Activated T-cell treated with anti-CD3 and anti-CD28 coated beads, Interleukin-2, amount 50 U/mL, for 1 hour (primary cell): ENCODE measurements around the gene SOX6.

Source experiments
- DNase-seq: peaks from one replicate; pipeline ENCODE4 v3.0.0-alpha.2; 2020

Gene SOX6

DNA sequence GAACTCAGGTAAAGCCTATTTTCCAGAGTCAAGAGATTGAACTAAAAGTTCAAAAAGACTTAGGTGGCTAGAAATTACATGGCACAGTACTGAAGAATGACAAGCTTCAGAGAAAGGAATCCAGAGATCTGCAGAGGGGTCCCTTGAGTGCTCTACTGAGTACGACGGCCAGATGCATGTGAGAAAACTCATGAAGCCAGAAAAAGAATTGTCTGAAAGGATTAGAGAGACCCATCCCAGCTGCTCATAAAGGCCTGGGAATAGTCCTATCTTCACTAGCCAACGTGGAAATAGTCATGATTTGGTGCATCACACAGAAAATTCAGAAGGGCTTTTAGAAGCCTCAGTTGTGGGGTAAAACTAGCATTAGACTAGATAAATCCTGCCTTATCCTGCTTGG lies 91.3 kb downstream of the SOX6 start:
- DNase-seq, result no peak

DNA sequence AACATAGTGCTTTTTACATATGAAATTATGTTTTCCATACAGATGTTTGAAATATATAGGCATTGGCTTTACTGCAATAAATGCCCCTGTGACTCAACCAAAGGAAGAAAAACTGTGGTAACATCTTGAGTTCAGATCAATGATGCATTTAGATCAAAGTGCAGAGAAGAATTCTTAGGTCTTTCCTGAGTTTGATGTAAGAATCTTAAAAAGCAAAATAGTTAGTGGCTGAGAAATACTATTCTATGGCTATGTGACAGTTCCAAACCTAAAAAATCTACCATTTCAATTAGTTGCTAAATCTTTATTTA lies 93.7 kb downstream of the SOX6 start:
- DNase-seq, result no peak

DNA sequence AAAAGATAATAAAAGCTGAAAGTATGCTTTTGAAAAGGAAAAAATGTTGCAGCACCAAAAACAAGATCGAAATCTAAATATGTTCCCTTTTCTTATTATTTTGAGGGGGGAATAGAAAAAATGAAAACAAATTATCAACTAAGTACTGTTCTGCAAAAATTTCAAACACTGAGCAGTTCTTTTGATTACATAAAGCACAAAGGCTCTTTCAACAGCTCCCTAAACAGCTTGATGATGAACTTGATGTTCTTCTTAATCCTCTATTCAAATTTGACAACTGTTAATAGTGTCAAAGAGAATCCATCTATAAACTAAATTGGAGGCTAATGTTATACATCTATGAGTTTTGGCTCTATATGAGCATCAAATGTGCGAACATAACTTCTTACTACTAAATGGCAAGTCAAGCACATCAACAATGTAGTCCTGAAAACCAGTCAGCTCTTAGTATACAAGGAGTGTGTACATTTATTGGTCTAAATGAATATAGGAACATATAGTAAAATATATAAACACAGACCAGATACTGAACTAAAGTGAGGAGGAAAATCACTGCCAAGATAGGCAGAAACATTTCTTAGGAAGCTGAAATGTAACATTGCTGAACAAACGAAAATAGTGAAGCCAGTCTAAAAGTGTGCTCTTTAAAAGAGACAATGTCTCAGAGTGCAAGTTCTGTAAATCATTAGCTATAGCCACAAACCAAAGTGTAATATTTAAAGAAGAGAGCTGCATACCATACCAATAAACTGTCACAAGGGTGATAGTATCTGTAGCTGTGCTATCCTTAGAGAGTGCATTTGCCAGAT lies 94.3 kb downstream of the SOX6 start:
- DNase-seq, result no peak

DNA sequence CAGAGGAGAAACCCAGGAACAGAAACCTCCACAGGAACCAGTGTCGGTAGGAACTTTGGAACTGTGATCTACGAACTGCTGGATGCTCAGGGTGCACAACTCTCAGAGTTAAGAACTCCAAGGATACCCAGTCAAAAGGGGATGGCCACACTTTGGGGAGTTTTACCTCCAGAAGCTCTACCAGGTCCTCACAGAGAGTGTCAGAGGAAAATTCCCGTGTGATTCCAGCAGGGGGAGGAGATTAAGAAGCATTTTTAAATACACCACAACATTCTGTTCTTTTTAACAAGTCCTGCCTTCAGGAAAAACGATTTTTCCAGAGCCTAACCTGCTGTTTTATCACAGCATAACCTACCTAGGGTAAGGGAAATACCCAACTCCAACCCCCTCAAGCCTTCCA lies 104.0 kb downstream of the SOX6 start:
- no peak for DNase-seq

DNA sequence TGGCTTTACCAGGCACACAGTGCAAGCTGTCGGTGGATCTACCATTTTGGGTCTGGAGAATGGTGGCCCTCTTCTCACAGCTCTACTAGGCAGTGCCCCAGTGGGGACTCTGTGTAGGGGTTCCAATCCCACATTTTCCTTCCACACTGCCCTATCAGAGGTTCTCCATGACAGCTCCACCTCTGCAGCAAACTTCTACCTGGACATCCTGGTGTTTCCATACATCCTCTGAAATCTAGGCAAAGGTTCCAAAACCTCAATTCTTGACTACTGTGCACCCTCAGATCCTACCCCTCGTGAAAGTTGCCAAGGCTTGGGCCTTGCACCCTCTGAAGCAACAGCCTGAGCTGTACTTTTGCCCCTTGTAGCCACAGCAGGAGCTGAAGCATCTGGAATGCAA lies 108.1 kb downstream of the SOX6 start:
- no peak for DNase-seq

DNA sequence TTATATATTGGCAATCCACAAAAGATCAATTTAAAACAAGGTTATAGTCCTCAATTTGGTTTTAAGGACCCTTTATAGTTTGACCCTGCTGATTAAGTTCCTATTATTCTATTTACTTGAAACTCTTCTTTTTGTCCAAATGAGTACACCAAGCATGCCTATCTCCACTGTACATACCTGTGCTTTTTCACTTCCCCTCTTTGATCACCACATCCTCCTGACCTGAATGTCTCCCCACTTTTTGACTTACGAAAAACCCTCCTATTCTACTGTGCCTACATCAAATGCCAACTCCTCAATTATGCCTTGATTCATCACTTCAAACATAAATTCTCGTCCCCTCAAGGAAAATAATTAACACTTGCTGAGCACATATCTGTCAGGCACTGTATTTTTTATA lies 113.5 kb downstream of the SOX6 start:
- no peak for DNase-seq

DNA sequence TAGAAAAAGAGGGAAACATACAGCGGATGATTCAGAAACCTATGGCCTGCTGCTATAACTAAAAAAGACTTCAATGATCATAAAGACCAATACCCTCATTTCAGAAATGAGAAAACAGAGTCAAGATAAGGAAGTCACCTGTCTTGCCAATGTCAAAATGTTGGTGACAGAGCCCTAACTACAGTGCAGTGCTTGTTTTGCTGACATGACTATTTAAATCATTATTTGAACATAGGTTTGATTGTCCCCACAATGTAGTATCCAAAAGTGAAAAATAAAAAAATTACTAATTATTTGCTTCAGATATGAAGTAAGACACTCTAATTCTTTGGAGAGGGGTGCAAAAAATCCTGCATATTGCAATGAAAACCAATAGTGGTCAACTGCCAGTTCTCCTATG lies 115.7 kb downstream of the SOX6 start:
- no peak for DNase-seq

DNA sequence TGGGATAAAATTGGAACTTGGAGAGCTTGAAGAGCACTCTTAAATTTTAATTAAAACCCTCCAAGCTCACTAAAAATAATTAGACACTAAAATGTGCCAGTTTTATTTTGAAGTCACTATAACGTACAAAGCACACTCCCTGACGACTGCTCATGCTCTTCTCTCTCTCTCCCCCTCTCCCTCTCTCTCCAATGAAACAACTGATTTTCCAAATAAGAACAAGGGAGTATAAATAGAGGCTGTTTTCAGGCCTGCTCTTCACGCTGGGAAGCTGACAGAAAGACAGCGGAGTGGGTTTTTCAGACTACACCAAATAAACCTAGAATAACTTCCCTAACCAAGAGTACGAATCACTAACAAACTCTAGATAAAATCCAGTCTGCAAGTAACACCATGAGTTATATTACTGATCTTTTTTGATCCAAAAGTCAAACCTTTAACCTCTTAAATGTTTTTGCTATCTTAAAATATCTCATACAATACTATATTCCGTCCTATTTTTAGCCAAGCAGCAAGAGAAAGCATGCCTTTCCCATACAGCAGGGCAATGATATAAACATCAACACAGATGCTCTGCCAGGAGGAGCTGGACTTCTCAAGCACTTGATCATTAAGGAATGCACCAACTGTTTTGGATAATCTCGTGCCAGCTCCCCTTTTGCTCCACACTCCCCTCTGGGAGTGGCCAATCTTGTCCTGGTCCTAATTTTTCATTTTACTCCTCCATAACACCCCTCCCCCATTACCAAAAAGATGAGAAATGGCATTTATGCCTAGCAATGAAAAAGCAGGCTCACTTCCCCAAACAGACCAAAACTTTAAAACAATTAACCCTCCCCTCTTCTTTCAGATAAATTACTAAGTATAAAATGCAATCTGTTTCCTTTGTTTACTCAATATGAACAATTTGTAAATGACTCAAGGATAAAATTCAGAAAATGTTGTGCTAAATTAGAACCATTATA lies 116.9 kb downstream of the SOX6 start:
- DNase-seq, result no peak

DNA sequence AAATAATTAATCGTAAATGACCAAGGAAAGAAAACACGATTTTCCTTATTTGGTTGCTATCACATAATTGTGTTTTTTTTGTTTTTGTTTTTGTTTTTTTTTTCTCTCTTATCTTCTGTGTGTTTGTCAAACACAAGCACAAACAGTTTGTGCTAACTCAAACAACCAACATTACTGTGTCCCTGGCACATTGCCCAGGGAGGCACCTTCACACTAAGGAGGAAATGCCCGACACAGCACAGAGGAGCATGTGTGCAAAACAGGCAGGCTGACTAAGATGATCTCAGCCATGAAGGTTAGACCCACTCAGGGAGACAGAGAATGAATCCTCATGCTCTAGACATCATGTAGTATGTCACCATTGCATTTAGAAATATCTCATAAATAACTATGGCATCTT lies 130.1 kb downstream of the SOX6 start:
- DNase-seq, result no peak

DNA sequence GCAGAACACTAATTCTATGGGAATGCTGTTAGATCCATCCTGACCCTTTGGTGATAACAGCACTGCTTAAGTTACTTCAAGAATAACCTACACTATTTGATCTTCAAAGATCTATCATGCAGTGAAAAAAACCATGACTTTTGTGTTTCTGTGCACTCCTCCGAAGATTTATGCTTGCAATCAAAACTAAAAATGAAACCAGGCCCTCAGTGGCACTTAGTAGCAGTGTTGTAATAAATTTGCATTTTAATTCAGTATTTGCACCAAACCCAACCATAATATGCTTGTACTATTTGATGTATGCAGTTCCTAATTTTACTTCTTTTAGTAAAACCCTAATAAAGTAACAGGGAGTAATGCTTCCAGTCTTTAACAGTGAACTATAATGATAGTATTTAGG lies 130.7 kb downstream of the SOX6 start:
- DNase-seq, result no peak

DNA sequence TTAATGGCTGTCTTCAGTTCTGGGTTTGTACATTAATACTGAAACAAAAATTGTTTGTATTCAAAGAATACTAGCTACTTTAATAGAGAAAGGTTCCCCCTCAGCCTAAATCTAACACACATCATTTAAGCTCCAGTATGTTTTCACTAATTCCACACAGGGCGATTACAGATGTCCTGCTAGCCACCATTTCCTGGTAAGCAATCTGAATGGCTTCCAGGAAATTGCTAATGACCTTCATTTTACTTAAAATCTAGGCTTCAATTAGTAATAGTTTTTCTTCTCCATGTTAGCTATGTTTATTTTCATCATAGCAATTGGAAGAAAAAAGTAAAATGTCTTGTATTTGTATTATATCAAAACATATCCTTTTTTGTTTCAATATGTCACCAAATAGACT lies 132.8 kb downstream of the SOX6 start:
- no peak for DNase-seq

DNA sequence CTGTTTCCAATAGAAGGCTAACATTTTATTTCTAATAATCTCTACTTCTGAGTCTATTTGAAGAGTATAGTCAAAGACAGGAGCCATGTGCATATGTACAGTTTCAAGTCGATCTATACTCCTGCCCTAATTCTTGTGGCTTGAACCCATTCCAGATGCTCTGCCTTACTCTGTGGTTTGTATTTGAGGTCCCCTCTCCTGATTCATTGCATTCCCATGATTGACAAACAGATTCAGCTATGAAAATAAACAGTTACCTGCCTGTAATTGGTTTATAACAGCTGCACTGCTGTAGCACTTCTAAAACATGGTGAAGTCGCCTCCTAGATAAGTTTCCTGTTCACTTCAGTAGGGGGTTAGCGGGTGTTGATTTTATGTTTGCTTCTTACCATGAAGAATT lies 138.7 kb downstream of the SOX6 start:
- DNase-seq, result no peak

DNA sequence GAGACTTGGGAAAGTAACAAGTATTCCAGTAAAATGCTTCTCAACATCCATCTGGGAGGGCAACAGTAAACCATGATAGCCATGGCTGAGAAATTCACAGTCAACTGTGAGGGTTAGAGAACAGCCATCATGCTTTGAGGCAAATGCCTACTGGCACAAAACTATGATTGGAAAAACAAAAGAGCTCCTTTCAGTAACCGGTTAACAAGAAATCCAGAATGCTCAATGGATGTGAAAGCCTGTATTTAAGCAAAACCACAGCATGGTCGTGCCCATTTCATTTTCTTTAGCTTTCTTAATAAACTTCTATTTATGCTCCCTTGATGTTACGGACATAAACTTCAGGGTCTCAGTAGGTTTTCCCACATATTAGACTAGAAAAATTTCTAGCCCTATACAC lies 139.5 kb downstream of the SOX6 start:
- DNase-seq, result no peak

DNA sequence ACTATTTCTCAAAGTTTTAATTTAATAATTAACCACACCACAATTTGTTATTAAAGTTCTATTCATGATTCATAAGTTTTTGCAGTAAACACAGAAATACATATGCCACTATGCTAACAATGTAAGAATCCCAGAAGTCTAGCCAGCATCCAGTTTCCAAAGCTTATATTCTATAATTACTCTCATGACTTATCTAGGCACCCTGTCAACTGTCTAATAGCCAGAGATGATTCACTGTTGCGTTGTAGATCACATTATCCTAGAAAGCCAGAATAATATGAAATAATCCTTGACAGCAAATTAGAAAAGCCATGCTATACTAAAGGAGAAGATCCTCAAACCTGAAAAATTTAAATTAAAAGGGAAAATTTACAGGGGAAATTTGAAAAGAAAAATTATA lies 141.0 kb downstream of the SOX6 start:
- DNase-seq, result no peak

DNA sequence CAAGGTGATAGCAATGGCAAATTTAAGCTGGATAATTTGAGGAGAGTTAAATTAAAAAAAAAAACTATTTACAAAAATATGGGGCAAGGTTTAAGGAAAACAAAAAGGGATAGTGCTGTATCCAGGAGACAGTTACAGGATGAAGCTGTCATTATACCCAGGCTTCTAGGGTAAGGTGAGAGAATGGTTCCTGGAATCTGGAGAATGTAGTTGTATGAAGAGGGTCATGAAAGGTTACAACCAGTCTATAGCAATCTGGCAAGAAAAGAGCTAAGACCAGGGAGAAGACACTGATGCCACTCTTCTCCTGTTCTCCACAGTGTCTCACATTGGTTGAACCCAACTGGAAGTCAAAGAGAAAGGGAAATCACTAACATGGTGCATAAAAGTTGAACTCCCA lies 144.9 kb downstream of the SOX6 start:
- DNase-seq, result no peak

DNA sequence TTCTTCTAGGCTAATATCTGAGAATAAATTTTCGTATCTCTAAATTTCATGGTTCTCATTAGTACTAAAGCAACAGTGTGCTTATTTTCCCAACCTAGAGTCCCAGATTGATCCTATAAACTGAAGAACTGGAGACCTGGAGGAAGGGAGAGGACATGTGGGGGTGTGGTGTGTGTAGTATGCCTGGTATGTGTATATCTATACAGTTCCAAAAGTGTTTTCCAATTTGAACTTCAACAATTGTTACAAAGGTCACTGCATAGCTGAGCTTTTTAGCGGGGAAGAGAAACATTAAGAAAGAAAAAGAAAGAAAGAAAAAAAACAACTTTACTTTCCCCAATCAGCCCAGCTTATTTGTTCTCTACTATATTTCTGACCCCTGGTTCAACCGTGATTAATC lies 152.1 kb downstream of the SOX6 start:
- DNase-seq, result no peak

DNA sequence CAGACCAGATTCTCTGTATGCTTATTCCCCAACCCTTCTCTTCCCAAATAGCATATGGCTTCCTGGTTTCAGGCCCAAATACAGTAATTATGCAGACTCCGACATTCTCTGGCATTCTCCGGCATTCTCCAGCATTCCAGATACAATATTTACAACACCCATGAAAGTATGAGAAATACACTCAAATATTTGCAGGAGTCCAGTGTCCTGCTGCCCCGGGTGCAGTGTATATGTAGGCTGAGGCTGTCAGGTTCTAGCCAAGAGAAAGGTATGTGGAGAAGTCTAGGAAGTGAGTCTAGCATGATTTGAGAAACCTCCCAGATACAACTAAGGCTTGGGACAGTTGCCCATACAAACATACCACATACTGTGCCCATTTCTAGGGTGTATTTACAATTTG lies 160.7 kb downstream of the SOX6 start:
- DNase-seq, result no peak

DNA sequence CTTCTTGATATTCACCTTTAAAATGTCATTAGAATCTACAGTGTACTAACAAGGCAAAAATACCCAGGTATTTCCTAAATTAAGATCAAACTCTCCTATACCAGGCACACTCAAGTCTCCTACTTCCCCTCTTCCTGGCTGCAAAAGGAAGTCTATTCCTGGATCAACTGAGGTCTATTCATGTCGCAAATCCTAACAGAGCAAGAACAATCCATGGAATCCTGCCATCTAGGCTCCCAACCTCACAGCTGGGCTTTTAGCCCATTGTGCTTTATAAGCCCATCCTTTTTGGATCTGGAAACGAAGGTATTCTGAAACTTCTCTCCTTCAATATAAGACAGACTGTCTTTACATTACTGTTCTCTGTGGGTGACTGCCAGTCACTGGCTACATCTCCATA lies 161.8 kb downstream of the SOX6 start:
- no peak for DNase-seq

DNA sequence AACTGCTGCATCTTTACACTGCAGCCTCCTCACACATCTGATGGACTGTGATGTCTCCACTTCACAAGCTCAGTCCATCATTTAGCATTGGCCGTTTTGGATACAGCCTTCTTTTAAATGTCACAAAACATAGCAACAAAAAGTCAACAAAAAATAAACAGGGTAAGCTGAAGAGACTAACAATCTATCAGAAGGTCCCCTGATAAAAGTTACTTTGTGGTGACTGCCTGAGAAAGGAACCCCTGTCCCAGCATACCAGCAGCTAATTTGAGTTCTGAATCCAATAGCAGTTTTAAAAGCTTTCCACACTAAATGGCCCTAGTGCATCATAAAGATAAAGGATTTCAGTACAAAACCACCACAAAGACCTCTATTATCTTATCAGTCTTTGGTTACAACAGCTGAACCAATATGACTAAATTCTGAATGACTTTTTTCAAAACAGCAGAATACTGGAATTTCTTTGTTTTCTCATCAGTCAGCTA lies 162.4 kb downstream of the SOX6 start:
- DNase-seq, result no peak

DNA sequence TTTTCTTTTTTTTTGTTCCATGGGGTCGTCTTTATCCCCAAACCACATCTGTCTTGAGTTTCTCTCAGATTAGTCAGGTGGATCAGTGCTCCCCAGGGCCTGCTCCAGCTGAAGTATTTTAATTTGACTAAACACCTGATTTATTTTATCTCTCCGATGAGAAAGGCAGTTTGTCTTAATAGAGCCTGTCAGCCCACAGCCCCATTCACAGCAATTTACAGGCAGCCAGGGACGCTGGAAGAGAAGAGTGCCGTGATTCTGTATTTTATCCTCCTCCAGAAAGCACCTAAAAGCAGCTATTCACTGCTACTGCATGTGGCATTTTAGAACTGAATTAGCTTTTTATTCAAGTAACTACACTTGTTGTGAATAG lies 164.5 kb downstream of the SOX6 start:
- DNase-seq, result no peak

DNA sequence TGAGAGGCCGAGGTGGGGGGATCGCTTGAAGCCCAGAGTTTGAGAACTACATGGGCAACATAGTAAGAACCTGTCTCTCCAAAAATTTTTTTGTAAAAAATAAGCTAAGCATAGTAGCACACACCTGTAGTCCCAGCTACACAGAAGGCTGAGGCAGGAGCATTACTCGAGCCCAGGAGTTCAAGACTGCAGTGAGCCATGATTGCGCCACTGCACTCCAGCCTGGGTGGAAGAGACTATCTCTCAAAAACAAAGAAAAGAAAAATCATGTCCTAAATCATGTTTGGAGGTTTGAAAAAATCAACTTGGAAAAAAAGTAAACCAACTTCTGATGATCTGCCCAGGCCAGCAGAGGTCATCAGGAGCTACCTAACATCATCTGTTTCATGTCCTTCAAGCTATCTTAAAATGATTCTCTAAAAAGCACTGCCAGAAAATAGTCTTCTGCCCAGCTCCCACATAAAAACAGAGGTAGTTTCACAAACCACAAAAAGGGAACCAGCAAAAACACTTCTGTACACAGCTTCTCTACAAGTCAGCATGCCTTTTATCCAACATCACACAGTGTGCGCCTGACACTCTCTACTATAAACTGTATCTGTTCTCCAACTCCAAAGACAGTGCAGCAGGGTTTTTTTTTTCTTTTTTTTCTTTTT lies 165.0 kb downstream of the SOX6 start:
- DNase-seq, result no peak

DNA sequence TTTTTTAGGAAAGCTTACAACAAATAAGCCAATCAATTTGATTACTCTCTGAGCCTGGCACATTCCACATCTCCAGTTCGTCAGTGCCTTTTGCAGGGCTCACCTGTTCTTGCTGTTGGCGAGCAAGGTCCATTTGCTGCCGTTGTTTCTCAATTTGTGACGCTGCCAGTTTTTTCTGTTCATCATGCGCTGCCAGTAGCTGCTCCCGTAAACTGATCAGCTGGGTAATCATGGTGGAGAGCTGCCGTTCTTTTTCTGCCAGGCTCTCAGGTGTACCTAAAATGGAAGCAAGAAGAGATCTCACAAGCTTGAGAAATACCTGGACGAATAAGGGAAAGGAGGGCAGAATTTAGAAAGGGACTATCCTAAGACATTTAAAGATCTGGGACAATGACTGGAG lies 169.7 kb downstream of the SOX6 start:
- DNase-seq, result no peak

DNA sequence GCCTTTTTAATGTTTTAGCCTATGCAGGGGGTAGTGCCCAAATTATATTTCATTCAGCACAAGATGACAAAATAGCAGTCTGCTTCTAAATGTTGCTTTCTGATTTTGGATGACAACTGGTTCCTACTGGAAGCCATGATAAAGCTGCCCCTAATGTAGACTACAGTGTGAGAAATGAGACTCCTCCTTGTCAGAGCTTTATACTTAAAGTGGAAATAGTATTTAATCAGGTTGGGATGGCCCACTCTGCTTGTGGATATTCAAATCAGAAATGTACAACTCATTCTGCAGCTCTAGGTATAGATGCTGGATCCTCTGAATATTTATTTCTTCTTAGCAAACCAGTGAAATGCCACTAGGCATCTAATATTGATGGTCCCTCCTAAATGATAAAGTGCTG lies 171.3 kb downstream of the SOX6 start:
- DNase-seq, result no peak

DNA sequence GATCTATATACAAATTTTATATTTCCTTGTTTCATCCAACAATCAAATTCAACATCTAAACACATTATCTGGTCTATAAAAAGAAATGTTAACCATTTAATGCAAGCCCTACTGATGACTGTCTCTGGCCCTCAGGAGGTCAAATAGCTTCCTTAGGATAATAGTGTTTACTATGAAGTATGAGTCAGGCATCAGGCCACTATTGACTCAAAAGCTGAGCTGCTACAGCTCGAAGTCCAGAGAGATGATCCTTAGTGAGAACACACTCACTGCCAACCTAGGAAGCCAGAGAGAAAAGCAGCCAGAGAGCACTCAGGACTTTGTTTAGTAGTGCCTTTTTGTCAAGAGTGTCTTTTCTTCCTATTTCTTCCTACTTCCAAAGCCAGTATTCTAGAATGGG lies 171.8 kb downstream of the SOX6 start:
- DNase-seq, result no peak
